ENCODE data around the gene FBXO27. TPM values are rescaled to one million over a fixed set of nuclear protein-coding genes. Genes with fewer than 3 reads are reported as not detected.

The FBXO27 gene
- total and polyA plus RNA-seq, 12 donors: 1.1 to 17.2 (median 2.8) TPM

GRCh38 chr19:39045506-39045905, 13.2 kb upstream of the FBXO27 start:
- no peak overlapping the region for H3K27ac ChIP-seq
- intact Hi-C loops (cut with DNase I): no loop called here
- H3K9me3 ChIP-seq (replicated peaks in 1 of 3): no peaks in the 10 kb centered on the region
- H3K4me1 ChIP-seq (replicated peaks in 1 of 2): no peaks in the 10 kb centered on the region
- TF ChIP-seq CTCF (IDR thresholded peaks at IDR 0.05): no peak
- TF ChIP-seq POLR2A (IDR thresholded peaks at IDR 0.05): no peak
- 73 to 79% (median 75%) methylated on average over 6 of the region's 6 CpGs for WGBS, 4 donors
- no peak for DNase-seq
- no peaks in the 10 kb centered on the region for H3K36me3 ChIP-seq (replicated peaks in 1 of 2)
- H3K27me3 ChIP-seq: no peaks in the 10 kb centered on the region
- no peak overlapping the region for H3K4me3 ChIP-seq

GRCh38 chr19:39038098-39038497, 5.7 kb upstream of the FBXO27 start:
- TF ChIP-seq CTCF (IDR thresholded peaks at IDR 0.05): no peak
- no peak for TF ChIP-seq POLR2A (IDR thresholded peaks at IDR 0.05)
- DNase-seq: peak in 3 of 7 donors; percentile 26 to 35 (median 29)
- Histone ChIP-seq H3K27me3 (no peaks in the 10 kb centered on the region), H3K27ac (no peak overlapping the region), H3K36me3 (replicated peaks in 1 of 2) (no peaks in the 10 kb centered on the region), H3K9me3 (replicated peaks in 1 of 3) (no peaks in the 10 kb centered on the region), H3K4me3 (no peak overlapping the region), H3K4me1 (replicated peaks in 1 of 2) (no peaks in the 10 kb centered on the region)
- 12 to 27% (median 16%) methylated on average over 4 to 9 of the region's 9 CpGs for WGBS, 4 donors
- intact Hi-C loops (cut with DNase I): no loop called here

- Histone ChIP-seq H3K36me3 (replicated peaks in 1 of 2) (no peaks in the 10 kb centered on the region), H3K4me1 (replicated peaks in 1 of 2) (no peaks in the 10 kb centered on the region), H3K9me3 (replicated peaks in 1 of 3) (no peaks in the 10 kb centered on the region), H3K27ac (no peak overlapping the region), H3K4me3 (no peak overlapping the region), H3K27me3 (no peaks in the 10 kb centered on the region)
- 47 to 57% (median 48%) methylated on average over 2 of the region's 2 CpGs for WGBS, 4 donors
- DNase-seq: no peak
- intact Hi-C loops (cut with DNase I): no loop called here
- no peak for TF ChIP-seq POLR2A (IDR thresholded peaks at IDR 0.05)
- TF ChIP-seq CTCF (IDR thresholded peaks at IDR 0.05): no peak
Observed at GRCh38 chr19:39037194-39037593, 4.8 kb upstream of the FBXO27 start.

GRCh38 chr19:39036581-39036980, 4.2 kb upstream of the FBXO27 start:
- no peaks in the 10 kb centered on the region for H3K36me3 ChIP-seq (replicated peaks in 1 of 2)
- H3K4me1 ChIP-seq (replicated peaks in 1 of 2): no peaks in the 10 kb centered on the region
- intact Hi-C loops (cut with DNase I): no loop called here
- no peak overlapping the region for H3K27ac ChIP-seq
- no peak for DNase-seq
- no peaks in the 10 kb centered on the region for H3K27me3 ChIP-seq
- no peak overlapping the region for H3K4me3 ChIP-seq
- TF ChIP-seq POLR2A (IDR thresholded peaks at IDR 0.05): no peak
- TF ChIP-seq CTCF (IDR thresholded peaks at IDR 0.05): no peak
- no peaks in the 10 kb centered on the region for H3K9me3 ChIP-seq (replicated peaks in 1 of 3)

Data from adrenal gland (tissue), 12 donors.